GM19351 (cell line): ENCODE measurements around the gene FRS3.
"Not testable (repeated sequence)": the region's sequence is repeated elsewhere in the genome, so short reads cannot be mapped to it uniquely, and the experiment has no call there.

Experiments used
- ATAC-seq: cut with Tn5 transposase; IDR thresholded peaks from one replicate; pipeline ENCODE4 v1.9.1; 2021; ENCODE audit warnings: mild to moderate bottlenecking, moderate library complexity; ENCODE audit not compliant: unreplicated experiment

The FRS3 gene, protein sequence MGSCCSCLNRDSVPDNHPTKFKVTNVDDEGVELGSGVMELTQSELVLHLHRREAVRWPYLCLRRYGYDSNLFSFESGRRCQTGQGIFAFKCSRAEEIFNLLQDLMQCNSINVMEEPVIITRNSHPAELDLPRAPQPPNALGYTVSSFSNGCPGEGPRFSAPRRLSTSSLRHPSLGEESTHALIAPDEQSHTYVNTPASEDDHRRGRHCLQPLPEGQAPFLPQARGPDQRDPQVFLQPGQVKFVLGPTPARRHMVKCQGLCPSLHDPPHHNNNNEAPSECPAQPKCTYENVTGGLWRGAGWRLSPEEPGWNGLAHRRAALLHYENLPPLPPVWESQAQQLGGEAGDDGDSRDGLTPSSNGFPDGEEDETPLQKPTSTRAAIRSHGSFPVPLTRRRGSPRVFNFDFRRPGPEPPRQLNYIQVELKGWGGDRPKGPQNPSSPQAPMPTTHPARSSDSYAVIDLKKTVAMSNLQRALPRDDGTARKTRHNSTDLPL

DNA sequence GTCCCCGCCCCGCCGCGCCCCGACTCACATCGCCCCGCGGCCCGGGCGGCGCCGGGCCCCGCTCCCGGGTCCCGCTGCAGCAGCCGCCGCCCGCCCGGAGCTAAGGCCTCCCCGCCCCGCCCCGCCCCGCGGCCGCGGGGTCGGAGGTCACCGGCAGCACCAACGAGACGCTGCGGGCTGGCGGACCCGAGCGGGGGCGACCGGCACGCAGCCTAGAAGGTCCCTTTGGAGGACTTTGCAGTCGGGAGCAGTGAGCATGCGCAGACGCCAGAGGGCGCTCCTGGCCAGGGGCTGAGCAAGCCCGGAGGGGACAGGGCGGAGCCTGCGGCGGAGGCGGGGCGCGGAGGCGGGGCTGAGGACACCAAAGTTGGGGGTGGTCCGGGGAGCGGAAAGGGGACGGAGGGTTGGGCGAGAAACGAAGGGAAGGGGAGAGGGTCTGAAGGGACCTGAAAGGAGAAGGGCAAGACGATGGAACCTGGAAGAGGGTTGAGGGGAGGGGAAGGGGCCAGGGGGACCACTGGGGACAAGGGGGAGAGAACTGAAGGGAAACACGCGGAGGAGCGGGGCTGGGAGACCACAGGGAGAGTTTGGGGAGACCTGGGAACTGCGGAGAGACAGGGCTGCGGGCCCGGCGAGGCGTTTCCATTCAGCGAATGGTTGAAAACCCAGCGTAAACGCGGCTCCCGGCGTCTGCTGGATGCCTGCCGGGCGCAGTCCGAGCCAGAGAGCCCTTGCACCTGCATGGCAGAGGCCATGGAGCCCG lies at the start of gene FRS3:
Gene FRS3, minus strand, starts transcription at position 113 of the 763 bp plus-strand sequence. CDS start 2,913 bp downstream, outside the sequence.
- peak; percentile 93 for ATAC-seq

DNA sequence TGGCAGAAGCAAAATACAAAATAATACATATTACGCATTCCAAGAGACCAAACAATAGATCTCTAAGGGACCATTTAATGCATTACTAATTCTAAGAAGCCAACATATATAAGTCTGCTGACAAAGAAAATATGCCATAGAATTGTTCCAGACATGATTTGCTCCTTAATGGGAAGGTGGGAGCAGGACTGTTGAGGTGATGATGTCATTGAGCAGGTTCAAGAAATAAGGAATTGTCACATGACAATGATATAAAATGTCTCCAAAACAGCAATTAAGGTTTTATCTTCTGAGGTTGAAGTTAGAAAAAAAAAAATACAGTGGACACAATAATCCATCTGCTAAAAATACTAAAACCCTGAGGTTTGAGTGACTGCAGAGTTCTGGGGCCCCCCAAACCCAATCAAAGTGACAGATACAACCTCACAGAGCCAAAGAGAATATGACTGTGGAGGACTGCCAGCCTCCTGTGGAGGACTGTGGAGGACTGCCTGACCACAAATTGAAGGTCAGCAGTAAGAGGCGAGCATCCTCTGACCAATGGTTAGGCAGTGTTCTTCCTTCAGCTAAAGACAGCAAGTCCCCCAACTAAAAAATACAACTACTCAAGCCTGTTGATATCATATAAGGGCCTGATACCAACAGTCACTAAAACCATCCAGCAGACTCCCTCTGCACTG lies 46.8 kb upstream of the FRS3 start:
- no peak for ATAC-seq

DNA sequence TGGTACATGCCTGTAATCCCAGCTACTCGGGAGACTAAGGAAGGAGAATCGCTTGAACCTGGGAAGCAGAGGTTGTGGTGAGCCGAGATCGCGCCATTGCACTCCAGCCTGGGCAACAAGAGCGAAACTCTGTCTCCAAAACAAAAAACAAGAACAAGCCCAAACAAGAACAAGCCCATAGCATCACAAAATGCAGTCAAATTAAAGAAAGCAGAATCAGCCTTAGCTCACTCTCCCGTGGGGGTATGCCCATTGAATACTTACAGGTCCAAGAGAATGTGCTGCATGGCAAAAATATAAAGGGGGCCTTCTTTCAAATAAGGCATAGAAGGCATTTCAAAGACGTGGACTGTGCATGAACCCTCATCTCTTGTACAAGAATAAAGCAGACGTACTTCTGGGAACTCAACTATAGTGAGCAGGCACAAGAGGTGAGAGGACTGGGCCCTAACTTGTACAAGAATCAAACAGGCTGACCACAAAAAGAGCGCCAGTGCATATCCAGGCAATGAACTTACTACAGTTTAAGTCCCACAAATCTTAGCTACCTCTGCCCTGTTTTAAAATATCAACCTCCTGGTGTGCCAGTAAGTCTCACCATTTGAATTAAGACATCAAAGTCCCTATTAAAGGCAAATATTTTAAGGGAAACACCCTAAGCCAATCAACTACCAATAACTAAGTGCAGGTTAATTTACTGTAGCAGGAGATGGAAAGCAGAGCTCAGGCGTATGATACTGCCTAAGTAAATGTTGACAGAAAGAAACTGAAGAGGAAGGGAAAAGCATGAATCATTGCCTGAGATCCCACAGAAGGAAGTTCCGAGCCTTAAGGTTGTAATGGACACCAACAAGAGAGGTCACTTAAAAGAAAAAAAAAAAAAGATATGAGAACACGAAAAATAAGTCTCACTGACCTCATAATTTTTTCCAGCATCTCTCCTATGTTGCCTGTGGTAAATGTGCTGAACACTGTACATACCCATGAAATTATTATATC lies 45.2 kb upstream of the FRS3 start:
- no peak for ATAC-seq

DNA sequence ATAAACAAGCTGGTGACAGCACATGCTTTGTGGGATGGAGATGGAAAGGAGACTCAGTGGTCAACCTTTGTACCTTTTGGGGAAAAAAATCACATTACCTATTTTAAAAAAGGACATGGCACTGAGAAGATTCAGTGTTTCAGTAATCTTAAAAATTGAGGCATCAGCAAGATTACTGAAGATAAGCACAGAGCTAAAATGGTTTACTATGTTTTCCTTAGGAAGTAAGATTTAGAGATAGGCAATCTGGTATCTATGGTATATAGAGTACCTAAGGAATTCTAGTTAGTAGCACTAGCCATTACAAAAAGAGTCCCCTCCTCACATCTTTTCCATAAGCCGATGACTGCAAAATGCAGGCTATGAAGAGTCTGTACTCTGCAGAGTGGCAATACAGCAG lies 43.5 kb upstream of the FRS3 start:
- ATAC-seq = no peak

DNA sequence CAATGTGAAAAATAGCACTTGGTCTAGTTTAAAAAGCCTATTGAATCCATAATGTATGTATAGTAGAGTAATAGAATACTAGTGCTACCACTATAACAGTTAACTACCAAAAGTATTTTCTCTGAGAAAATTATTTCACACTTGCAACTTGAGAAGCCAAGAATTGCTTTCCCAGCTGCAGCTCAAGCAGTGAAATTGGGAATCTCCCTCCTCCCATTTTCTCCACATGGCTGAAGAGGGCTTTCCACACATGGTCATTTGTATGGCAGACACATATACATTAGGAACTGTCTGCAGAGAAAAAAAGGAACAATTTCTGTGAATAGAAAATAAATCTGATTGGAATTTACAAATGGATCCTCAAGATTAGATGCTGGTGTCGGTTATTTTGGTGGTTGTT lies 42.3 kb upstream of the FRS3 start:
- no peak for ATAC-seq

DNA sequence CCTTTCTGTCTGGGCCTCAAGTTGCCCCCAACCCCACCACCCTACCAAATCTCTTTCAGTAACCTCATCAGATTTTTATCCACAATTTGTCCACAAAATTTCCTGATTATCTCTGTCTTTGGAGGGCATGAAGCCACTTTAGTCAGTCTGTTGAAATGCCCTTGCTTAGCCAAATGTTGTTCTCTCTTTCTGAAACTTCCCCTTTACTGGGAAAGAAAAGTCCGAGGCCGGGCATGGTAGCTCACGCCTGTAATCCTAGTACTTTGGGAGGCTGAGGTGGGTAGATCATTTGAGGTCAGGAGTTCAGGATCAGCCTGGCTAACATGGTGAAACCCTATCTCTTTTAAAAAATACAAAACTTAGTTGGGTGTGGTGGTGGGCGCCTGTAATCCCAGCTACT lies 41.6 kb upstream of the FRS3 start:
- ATAC-seq = no peak

DNA sequence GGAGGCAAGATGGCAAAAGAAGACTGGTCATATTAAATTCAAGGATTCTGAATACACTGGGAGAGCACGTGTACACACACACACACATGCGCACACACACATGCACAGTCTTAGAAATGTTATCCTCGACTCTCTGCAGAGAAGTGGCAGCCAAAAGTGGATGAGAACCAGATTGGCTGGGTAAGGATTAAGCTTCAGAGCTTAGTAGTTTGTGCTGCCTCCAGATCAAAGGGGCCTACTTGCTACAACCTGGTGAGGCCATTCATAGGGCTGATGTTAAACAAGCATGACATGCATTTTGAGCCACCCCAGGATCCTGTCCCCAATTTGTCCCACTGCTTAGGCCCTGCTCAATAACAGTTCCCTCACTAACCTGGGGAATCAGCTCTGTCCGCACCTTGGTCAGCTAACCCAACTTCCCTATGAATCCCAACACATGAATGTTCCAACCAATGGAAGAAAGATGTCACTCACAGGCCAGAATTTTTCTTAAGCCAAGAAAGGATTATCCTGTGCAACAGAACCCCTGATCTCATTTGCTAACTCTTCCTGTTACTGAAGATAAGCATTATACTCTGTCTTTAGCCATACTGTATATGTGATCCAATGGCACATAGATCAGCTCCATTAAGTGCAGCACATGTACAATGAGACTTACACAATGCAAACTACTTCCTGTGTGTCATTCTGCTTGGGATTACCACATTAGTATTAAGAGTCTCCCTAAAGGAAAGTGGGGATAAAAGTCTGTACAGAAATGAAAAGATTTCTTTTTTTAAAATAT lies 38.8 kb upstream of the FRS3 start:
- no peak for ATAC-seq

DNA sequence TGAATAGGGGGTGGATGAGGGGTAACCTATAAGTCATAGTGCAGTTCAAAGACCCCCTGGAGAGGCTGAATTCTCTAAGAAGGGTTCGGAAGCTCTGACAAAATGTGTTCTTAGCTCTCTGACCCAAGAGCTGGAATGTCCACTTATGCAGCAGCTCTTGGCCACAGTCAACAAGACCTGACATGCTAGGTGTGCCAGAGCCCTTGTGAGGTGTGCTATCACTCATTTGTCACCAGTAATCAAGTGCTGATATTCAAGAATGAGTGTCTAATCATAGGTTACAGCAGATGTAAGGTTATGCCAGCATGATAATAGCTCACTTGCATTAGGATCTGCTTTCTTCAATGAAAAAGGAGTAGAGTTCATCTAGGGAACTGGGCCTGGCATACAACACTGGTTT lies 35.9 kb upstream of the FRS3 start:
- ATAC-seq = no peak

DNA sequence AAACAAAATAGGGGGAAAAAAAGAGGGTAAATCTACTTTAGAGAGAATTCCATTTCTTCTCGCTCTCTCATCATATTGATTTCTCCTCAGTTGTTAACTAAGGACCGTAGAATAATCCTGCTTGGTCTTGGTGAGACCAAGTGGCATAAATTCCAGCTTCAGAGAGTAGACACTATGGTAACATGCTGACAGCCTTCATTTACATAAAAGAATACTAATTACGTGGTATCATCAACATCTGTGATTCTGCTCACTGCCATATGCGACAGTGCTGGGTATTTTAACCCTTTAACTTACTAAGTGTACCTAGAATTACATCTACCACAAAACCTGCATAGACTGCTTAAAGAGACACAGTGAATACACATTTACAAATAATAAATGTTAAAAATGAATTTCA lies 34.9 kb upstream of the FRS3 start:
- ATAC-seq = no peak

DNA sequence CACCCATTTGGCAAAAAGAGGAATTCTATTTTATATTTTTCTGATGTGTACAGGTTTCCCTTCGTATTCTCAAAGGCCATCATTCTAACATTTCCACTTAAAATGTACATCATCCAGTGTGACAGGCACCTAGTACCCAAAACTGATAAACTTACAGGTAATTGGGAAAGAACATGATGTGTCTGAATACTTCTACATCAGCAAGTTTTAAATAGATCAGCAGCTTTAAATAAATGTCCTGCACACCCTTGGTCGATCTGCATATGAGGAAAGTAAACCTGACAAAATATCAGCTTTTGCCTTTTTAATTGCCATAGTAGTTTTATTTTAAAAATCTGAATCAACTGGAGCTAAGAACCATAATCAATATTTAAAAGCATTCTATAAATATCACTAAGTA lies 34.3 kb upstream of the FRS3 start:
- no peak for ATAC-seq

DNA sequence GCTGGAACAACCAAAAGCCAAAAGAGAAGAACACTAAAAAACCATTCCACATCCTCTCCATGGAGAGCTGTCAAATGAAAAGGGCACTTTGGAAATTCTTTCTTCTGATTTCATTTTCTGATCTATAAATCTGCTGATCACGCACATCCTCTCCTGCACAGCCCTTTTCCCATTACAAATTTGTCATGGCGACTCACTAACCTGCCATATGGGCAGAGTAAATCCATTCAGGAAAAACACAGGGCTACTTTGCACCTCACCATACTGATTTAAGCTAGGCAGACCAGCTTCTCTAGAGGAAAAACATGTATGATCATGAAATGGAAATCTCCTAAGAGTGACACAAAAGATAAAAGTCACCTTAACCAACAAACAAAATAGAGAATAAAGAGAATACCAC lies 33.8 kb upstream of the FRS3 start:
- ATAC-seq = no peak

DNA sequence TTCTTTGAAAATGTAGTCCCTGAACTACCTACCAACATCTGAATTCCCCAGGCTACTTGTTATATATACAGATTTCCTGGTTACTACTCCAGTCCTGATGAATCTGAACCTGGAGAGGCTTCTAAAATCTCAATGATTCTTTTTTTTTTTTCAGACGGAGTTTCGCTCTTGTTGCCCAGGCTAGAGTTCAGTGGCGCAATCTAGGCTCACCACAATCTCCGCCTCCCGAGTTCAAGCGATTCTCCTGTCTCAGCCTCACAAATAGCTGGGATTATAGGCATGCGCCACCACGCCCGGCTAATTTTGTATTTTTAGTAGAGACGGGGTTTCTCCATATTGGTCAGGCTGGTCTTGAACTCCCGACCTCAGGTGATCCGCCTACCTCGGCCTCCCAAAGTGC lies 32.2 kb upstream of the FRS3 start:
- not testable (repeated sequence) for ATAC-seq

DNA sequence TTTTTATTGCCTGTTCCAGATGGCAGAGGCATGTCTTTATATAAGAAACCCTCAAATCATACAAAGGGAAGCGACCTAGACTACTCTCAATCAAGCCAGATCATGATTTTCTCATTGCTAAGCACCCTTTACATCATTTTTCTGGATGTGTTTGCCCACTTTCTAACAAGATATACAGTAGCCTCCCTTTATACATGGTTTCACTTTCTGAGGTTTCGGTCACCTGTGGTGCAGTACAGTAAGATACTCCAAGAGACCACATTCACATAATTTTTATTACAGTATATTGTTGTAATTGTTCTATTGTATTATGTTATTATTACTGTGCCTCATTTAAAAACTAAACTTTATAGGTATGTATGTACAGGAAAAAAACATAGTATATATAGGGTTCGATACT lies 31.4 kb upstream of the FRS3 start:
- ATAC-seq = no peak

DNA sequence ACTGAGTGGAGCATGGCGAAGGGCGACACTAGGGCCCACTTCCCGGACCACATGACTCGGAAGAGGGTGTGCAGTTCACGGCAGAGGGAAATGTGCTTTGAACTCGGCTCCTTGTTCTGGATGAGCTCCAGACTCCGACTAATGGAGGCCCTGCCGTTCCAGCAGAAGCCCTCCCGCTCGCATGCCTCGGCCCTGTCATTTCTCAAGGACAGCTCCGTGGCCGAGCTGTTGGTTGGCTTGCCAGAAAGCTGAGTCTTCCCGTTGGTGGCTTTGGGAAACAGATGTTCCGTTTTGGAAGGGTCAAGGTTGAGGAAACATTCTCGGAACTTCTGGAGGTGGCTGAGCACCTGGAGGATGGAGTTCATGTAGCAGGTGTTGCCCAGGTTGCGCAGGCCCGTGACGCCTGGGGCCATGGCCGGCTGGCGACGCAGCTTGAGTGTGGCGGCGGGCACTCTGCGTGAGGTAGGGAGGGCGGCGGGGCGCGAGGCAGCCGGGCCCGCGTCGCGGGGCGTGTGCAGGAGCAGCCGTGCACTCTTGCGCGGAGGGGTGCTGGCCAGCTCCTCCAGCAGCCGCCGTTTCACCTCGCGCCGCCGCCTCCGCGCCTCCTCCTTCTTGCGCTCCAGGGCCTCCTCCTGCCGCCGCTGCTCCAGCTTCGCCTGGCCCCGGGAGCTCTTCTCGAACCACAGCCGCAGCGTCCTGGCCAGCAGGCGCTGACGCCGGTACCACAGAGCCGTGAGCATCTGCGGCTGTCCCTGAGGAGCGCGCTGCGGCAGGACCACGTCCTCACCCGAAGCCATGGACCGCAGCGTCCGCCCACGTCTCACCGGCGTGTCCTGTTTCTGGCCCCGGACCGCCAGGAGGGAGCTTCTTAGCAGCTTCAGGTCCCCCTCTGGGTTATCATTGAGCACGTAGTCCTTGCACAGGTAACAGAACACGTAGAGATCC lies 26.4 kb upstream of the FRS3 start:
- ATAC-seq = no peak

DNA sequence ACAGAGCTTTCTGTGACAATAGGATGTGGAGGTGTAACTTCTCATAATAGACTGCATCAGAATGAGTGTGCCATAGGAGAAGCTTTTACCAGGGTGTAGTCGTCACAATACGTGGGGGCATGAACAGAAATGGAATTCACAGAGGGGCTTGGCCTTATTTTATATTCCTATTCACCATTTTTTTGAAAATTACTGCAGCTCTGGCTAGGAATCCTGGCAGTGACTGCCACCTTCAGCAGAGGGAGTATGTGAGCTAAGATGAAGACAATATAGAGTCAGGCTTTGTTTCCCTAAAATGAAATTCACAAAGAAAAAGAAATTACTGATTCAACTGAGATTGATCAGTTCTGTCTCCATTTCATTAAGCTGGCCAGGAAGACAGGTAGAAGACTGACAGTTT lies 21.7 kb upstream of the FRS3 start:
- no peak for ATAC-seq

DNA sequence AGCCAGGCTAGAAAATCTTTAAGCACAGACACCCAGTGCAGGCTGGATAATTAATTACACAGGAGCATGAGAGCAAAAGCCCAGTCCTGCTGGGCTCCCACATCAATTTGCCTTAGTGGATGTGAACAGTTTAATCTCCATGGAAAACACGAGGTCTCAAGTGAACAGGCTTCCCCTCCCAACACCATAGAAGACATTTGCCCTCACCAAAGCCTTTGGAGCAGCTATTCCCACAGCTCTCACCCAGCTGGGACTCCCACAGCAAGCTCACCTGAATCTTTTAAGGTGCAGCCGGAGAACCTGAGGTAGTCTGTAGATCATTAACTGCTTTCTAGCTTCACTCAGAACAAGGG lies 19.8 kb upstream of the FRS3 start:
- ATAC-seq = no peak

DNA sequence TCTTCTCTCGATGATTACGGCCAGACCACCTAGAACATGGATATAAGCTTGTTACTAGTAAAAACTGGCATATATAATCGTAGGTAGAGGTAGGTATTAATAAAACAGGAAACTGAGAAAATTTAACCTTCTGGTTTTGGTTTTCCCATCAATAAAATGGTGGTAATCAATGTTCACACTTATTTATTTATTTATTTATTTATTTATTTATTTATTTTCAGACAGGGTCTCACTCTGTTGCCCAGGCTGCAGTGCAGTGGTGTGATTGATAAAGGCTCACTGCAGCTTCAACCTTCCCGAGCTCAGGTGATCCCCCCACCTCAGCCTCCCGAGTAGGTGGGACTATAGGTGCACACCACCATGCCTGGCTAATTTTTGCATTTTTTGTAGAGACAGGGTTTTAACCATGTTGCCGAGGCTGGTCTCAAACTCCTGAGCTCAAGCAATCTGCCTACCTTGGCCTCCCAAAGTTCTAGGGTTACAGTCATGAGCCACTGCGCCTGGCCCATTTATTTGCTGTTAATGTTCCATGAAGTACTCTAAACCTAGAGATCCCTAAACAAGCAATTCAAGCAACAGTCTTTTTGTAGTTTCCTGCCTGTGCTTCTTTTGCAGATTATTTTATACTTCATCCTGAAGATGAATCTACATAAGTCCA lies 19.3 kb upstream of the FRS3 start:
- no peak for ATAC-seq

DNA sequence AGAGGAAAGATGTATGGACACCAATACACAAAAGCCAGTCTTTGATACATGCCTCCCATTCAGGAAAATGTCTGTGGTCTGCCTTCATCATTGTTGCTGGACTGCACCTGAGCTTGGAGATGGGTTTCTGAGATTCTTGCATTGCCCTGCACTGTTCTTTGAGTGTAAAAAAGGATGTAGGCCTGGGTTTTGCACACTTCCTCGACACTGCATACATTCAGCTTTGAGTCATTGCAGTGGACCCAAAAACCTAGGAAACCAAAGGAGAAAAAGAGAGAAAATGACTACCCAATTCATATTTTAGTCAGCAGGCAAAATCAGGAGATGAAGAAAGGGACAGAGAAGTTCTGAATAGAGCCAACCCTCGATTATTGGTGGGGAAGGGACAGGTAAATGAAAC lies 16.8 kb upstream of the FRS3 start:
- no peak for ATAC-seq
